HFFc6 (cell line): ENCODE results near the gene ABRACL. TPM values are rescaled to one million over a fixed set of nuclear protein-coding genes. Genes with fewer than 3 reads are reported as not detected.

ENCODE experiments used
- DNase-seq: peaks from one replicate; pipeline ENCODE4 v3.0.0-alpha.2; 2018
- H3K27ac Mint-ChIP-seq: 2 replicates; pipeline ENCODE4 v1.8.0; 2020; ENCODE audit warnings: mild to moderate bottlenecking, mixed read lengths
- H3K27me3 Mint-ChIP-seq: 2 replicates; pipeline ENCODE4 v1.8.0; 2021; ENCODE audit warnings: mild to moderate bottlenecking, moderate library complexity, mixed read lengths; ENCODE audit not compliant: insufficient read depth
- H3K36me3 Mint-ChIP-seq: 2 replicates; pipeline ENCODE4 v1.8.0; 2021; ENCODE audit warnings: low read depth, mixed read lengths
- H3K4me1 Mint-ChIP-seq: 2 replicates; pipeline ENCODE4 v1.8.0; 2020; ENCODE audit warnings: low read depth, mixed read lengths
- H3K4me3 Mint-ChIP-seq: 2 replicates; pipeline ENCODE4 v1.8.0; 2020; ENCODE audit warnings: mild to moderate bottlenecking, moderate library complexity, mixed read lengths
- H3K9me3 Mint-ChIP-seq: 2 replicates; pipeline ENCODE4 v1.8.0; 2020; ENCODE audit warnings: mild to moderate bottlenecking, mixed read lengths
- long read RNA-seq: library from polyadenylated mRNA; unstranded; transcript quantifications from one replicate; pipeline ENCODE4 v2.0.0, GENCODE V29; 2019
- total RNA-seq, 6 experiments: library from RNA; stranded (reverse); fragmentation: NEBNext Ultra II Directional; extraction: Animal tissue kit (Norgen Biotek cat#: 25700); gene quantifications; 2 replicates in 1 of 6; 3 replicates in 5 of 6; pipeline ENCODE4 v1.2.3, GENCODE V29; 2021
- TF ChIP-seq, protein P1 (sequence below): fragments of 200-600 bp; sonication (generic); IDR thresholded peaks from 2 replicates; pipeline ENCODE4 v1.5.0; 2021; ENCODE audit warnings: antibody characterized with exemption, mild to moderate bottlenecking

Gene ABRACL, protein sequence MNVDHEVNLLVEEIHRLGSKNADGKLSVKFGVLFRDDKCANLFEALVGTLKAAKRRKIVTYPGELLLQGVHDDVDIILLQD
- total RNA-seq: 10 to 100 TPM; 18.3 to 25.5 (median 22.4) TPM
- long read RNA-seq, transcript ABRACL-201 (3 exons, 845 nt): major isoform, 18 of 23 reads
- long read RNA-seq, partial matches to known transcripts: 0 of 23 reads
- long read RNA-seq, other reads (novel, unspliced or antisense): 5 of 23 reads

DNA sequence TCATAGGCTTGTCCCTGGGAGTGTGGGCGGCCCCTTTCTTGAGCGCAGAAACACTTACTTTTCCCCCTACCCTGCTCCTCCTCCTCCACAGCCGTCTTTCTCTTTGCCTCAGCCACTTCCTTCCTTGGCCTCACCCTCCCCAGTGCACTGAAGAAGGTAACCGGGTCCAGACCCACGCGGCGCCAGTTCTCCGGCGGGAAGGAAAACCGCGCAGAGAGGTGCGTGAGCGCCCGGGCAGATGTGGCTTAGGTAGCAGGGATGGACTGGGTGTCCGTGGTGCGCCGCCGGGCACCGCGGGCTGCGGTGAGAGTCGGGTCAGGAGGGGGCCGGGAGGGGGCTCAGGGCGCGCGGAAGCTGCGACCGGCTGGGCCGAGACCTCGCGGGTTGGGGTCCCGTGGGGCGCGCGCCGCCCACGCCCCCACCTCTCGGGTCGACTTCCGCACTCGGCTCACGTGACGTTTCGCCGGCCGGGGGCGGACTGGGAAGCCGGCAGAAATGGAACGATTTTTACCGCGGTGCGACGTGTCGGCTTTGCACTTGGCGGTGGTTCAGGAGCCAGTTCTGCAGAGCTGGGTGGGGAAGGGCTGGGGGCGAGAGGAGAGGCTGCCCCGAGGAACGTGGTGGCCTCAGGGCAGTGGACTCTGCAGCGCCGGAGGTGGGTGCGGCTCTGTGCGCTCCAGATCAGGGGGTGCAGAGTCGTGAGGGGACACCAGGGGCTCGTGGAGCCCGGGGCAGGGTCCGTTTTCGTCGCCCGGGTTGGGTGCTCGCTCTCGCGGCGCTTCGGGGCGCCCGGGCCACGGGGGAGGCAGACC lies at the start of gene ABRACL:
ABRACL (plus strand) TSS at position 88 of the 812 bp plus-strand sequence. CDS start 5,416 bp downstream, outside the sequence.
- TF ChIP-seq, protein P1, sequence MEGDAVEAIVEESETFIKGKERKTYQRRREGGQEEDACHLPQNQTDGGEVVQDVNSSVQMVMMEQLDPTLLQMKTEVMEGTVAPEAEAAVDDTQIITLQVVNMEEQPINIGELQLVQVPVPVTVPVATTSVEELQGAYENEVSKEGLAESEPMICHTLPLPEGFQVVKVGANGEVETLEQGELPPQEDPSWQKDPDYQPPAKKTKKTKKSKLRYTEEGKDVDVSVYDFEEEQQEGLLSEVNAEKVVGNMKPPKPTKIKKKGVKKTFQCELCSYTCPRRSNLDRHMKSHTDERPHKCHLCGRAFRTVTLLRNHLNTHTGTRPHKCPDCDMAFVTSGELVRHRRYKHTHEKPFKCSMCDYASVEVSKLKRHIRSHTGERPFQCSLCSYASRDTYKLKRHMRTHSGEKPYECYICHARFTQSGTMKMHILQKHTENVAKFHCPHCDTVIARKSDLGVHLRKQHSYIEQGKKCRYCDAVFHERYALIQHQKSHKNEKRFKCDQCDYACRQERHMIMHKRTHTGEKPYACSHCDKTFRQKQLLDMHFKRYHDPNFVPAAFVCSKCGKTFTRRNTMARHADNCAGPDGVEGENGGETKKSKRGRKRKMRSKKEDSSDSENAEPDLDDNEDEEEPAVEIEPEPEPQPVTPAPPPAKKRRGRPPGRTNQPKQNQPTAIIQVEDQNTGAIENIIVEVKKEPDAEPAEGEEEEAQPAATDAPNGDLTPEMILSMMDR: no peak
- H3K27ac Mint-ChIP-seq: peak within 1 kb of the TSS; percentile 62
- no peaks in the 10 kb centered on the region; the same call in 1 of the 2 replicates for H3K27me3 Mint-ChIP-seq
- no peak within 1 kb of the TSS; the same call in 1 of the 2 replicates for H3K4me3 Mint-ChIP-seq
- DNase-seq: peak; percentile 11
- H3K9me3 Mint-ChIP-seq: no peaks in the 10 kb centered on the region
- peaks cover 13% of the 10 kb centered on the region for H3K4me1 Mint-ChIP-seq
- no peaks in the 10 kb centered on the region for H3K36me3 Mint-ChIP-seq

DNA sequence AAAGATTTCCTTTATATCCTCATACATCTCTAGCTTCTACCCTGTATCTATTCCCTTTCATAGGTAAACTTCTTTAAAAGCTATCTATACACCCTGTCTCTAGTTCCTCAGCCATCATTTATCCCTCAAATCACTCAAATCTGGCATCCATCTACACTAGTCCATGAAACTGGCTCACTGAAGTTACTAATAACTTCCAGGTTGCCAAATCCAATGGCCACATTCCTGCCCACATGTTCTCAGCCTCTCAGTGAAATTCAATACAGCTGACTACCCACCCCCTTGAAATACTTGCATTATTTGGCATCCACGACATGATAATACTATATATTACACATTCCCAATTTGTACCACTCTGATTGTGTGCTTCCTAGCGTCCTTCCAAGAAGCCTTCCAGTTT lies 49.2 kb upstream of the ABRACL start:
- H3K27me3 Mint-ChIP-seq: no peaks in the 10 kb centered on the region
- H3K4me3 Mint-ChIP-seq: no peak overlapping the region
- no peak for DNase-seq
- no peaks in the 10 kb centered on the region for H3K36me3 Mint-ChIP-seq
- no peaks in the 10 kb centered on the region for H3K9me3 Mint-ChIP-seq
- no peak overlapping the region for H3K27ac Mint-ChIP-seq
- H3K4me1 Mint-ChIP-seq: peaks cover 28% of the 10 kb centered on the region
- TF ChIP-seq, protein P1: no peak

DNA sequence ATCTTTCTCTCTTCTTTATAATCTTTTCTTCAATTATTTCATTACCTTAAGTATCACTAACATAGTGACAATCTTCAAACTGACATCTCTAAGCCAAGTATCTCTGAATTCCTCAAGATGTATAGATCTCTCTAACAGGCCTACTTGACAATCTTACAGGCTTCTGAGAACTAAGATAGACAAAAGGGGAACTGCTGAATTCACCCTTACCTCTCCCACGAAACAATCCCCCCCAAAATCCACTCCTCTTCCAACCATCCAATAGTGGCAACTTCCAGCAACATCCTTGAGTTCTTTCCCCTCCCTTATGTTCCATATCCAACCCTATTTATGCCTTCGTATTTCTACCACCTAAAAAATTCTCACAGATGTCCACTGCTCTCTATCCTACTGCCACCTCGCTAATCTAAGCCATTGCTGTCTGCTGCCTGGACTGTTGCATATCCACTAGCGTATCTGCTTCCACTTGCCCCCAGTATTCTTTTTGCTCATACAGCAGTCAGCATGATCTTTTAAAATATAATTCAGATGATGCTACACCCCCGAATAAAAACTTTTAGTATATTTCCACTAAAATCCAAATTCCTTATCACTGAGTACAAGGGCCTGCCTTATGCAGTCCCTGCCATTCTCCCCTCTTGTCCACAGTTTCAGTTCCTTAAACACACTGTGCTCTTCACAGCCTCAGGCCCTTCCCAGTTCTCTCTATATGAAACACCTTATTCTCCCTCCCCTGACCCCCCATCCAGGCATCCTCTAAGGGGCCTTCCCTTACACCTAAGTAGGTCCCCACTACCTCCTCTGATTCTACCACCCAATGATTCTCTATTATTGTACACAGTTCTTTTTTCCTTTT lies 48.5 kb upstream of the ABRACL start:
- Mint-ChIP-seq H3K36me3 (no peaks in the 10 kb centered on the region), H3K4me3 (no peak overlapping the region), H3K4me1 (peaks cover 24% of the 10 kb centered on the region), H3K27ac (no peak overlapping the region), H3K9me3 (no peaks in the 10 kb centered on the region), H3K27me3 (no peaks in the 10 kb centered on the region)
- TF ChIP-seq, protein P1: no peak
- DNase-seq: no peak

DNA sequence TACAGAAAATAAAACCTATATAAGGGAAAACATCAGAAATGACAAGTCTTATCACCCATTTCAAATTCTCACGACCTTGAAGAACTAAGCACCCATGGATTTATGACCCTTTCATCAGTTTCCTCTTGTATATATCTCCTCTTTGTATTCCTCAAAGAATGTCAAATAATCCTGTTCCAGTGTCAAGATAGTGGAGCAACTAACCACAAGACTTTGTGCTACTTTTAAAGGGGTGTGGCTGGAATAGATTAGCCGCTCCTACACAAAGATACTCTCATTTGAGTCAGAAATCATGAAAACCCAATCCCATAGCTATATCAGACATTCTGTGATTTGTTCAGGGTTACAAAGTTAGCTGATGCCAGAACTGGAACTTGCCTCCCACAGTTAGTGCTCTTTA lies 47.1 kb upstream of the ABRACL start:
- Mint-ChIP-seq H3K4me1 (peaks cover 21% of the 10 kb centered on the region), H3K4me3 (no peak overlapping the region)
- no peak for DNase-seq

DNA sequence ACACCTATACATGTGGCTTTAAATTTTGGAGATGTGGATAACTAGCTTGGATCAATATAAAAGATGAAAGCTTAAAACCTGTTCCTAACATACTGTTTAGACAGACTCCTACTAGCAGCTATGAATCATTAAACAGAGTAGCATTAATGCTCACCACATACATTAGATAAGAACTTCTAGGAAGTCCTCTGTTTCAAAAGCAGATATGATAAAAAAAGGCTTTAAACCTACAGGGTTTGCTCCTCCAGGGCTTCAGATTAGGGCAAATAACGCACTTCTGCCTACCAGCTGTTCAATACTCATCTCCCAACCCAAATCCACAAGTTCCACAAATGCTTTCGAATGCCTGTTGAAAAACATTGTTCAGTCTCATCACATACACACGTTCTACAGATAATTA lies 42.0 kb upstream of the ABRACL start:
- peak overlapping the region; percentile 37 for H3K27ac Mint-ChIP-seq

More for the DNA sequence above, 47.1 kb upstream of the ABRACL start:
- Mint-ChIP-seq H3K9me3 (no peaks in the 10 kb centered on the region), H3K36me3 (no peaks in the 10 kb centered on the region), H3K27me3 (no peaks in the 10 kb centered on the region), H3K27ac (no peak overlapping the region)
- TF ChIP-seq, protein P1: no peak

More for the DNA sequence above, 42.0 kb upstream of the ABRACL start:
- peak; percentile 11 for DNase-seq
- Mint-ChIP-seq H3K27me3 (no peaks in the 10 kb centered on the region), H3K36me3 (no peaks in the 10 kb centered on the region), H3K9me3 (no peaks in the 10 kb centered on the region), H3K4me1 (0 out of 2 replicates have a peak, but pooled peaks cover 9% of the 10 kb centered on the region), H3K4me3 (peak overlapping the region; percentile 84)
- TF ChIP-seq, protein P1: no peak
